Pancreas (tissue), 10 donors: ENCODE data around the gene CDH4. TPM values are rescaled to one million over a fixed set of nuclear protein-coding genes. Genes with fewer than 3 reads are reported as not detected.

ENCODE experiments used
- ATAC-seq, 4 donors: fragments of 200-7000 bp; cut with Tn5 transposase; one replicate each; pipeline versions ENCODE4 v1.8.0 to v1.9.1; 2020; ENCODE audit warnings: mild to moderate bottlenecking in 4 of 4, moderate library complexity in 4 of 4
- DNase-seq, 6 donors: peaks; one replicate each; pipeline ENCODE4 v3.0.0-alpha.2; 2020
- FAIRE-seq: peaks from 2 replicates; lab custom pipeline; 2012; peaks lifted over from hg19 to GRCh38; lab: Jason Lieb, UNC
- H3K27ac ChIP-seq, 4 donors: fragments of 200-600 bp; sonication (generic); 1 replicate in 3 of 4; 2 replicates in 1 of 4; pipeline versions ENCODE4 v1.5.0 to v1.8.0; 2020
- H3K27me3 ChIP-seq, 4 donors: fragments of 200-600 bp; one replicate each; pipeline ENCODE4 v1.8.0; 2021
- H3K36me3 ChIP-seq, 3 donors: fragments of 200-600 bp; sonication (generic) in 1 of 3; one replicate each; pipeline versions ENCODE4 v1.5.0 to v1.8.0; 2020 to 2021
- H3K4me1 ChIP-seq, 3 donors: fragments of 200-600 bp; one replicate each; pipeline ENCODE4 v1.8.0; 2021
- H3K4me3 ChIP-seq, 4 donors: fragments of 200-600 bp; sonication (generic) in 2 of 4; one replicate each; pipeline versions ENCODE4 v1.5.0 to v1.8.0; 2020 to 2021
- H3K9me3 ChIP-seq, 4 donors: fragments of 200-600 bp; one replicate each; pipeline ENCODE4 v1.8.0; 2021
- CTCF ChIP-seq, 4 donors: fragments of 200-600 bp; sonication (generic) in 3 of 4; IDR thresholded peaks; one replicate each; pipeline versions ENCODE4 v1.5.0 to v1.8.0; 2021; ENCODE audit warnings: antibody characterized with exemption in 4 of 4
- WGBS, 2 donors: extraction: QIAGEN DNeasy Blood & Tissue Kit; methylation state at CpG; one replicate each; pipeline ENCODE4 v1.1.7; 2013; 5-methylcytosine and 5-hydroxymethylcytosine counted together
- intact Hi-C, 3 donors: fragments of 100-400 bp; cut with DNase I; formaldehyde crosslinking; loops; one replicate each; pipeline versions ENCODE4 v1.11.1 to v1.14.2; 2022
- polyA plus RNA-seq, 2 donors: library from polyadenylated mRNA; stranded (reverse); fragments of 200-250 nt; gene quantifications; one replicate each; pipeline ENCODE4 v1.2.3, GENCODE V29; 2013
- total RNA-seq, 6 donors: library from RNA; stranded (reverse); fragmentation: NEBNext Ultra II Directional in 4 of 6; extraction: Animal tissue kit (Norgen Biotek cat#: 25700) in 4 of 6; gene quantifications; one replicate each; pipeline versions ENCODE4 v1.2.1 to v1.2.4, GENCODE V29; 2021 to 2023
- donor health status: healthy with polysubstance abuse.
- donor health status: DM: no; HTN: no; CAD: no; lungs with moderate emphysema.
- donor health status: DM: no; HTN: no; CAD: no.
- donor health status: control.
- donor health status: control.
- donor health status: Bipolar disorder and iron deficiency.
- donor health status: DM: yes; HTN: yes; CAD: no.
- donor health status: DM: no; HTN: no; CAD: no.
- donor health status: DM: no; HTN: no; CAD: no.
- donor health status: DM: yes; HTN: yes; CAD: no.

Gene CDH4
- total and polyA plus RNA-seq, 8 donors, result 0.04 to 1.4 (median 0.27) TPM

- Histone ChIP-seq H3K4me3 (no peak overlapping the region), H3K27me3 (no peaks in the 10 kb centered on the region), H3K4me1 (no peaks in the 10 kb centered on the region), H3K9me3 (no peaks in the 10 kb centered on the region), H3K36me3 (no peaks in the 10 kb centered on the region), H3K27ac (no peak overlapping the region)
- no peak for TF ChIP-seq CTCF (IDR thresholded peaks at IDR 0.05)
- 79 to 86% methylated on average over 8 of the region's 8 CpGs for WGBS, 2 donors
- intact Hi-C loops, result no loop called here
- DNase-seq, result no peak
- no peak for FAIRE-seq
- no peak for ATAC-seq
These were observed 51.2 kb downstream of the CDH4 start for GRCh38 chr20:61303217-61303616.

DNA sequence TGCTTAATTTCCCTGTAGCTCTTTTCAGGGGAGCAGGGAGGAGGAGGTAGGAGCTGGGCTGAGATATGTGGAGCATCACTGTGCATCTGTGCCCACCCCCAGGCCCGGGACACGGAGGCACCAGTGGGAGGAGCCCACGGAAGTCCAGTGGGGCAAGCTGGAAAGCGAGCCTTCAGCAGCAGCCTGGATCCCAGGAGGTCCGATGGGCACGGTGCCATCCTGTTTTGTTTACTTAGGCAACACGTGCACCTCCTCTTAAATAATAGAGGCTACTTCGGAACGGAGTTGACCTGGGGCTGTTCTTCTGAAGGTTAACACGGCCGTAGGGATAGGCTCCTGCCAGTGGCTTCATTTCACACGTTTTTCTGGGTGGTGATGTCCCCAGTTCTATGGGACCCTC is 51.6 kb downstream of the CDH4 start:
- no peaks in the 10 kb centered on the region for H3K27me3 ChIP-seq
- intact Hi-C loops, result no loop called here
- H3K36me3 ChIP-seq, result no peaks in the 10 kb centered on the region
- TF ChIP-seq CTCF (IDR thresholded peaks at IDR 0.05), result no peak
- FAIRE-seq (no peak), DNase-seq (peak in 2 of 6 donors; percentile 20 to 44), ATAC-seq (peak in 1 of 4 donors; percentile 30)
- H3K4me3 ChIP-seq, result no peak overlapping the region
- no peaks in the 10 kb centered on the region for H3K4me1 ChIP-seq
- 28 to 33% methylated on average over 12 of the region's 12 CpGs for WGBS, 2 donors
- H3K9me3 ChIP-seq, result no peaks in the 10 kb centered on the region
- H3K27ac ChIP-seq, result no peak overlapping the region

DNA sequence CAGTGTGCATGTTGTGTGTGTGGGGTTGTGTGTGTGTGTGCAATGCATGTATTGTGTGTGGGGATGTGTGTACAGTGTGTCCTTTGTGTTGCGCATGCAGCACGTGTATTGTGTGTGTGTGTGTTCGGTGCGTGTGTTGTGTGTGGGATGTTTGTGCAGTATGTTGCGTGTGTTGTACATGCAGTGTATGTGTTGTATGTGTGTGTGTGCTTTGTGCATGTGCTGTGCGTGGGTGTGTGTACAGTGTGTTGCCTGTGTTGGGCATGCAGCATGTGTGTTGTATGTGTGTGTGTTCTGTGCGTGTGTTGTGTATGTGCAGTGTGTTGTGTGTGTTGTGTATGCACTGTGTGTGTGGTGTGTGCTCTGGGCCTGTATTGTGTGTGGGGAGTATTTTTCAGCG is 52.7 kb downstream of the CDH4 start:
- H3K9me3 ChIP-seq, result no peaks in the 10 kb centered on the region
- H3K4me1 ChIP-seq, result no peaks in the 10 kb centered on the region
- 81 to 82% methylated on average over 8 of the region's 8 CpGs for WGBS, 2 donors
- DNase-seq, result no peak
- no peak for FAIRE-seq
- no peak for TF ChIP-seq CTCF (IDR thresholded peaks at IDR 0.05)
- no peaks in the 10 kb centered on the region for H3K27me3 ChIP-seq
- no peak overlapping the region for H3K27ac ChIP-seq
- H3K36me3 ChIP-seq, result no peaks in the 10 kb centered on the region
- ATAC-seq, result no peak
- no peak overlapping the region for H3K4me3 ChIP-seq
- intact Hi-C loops, result no loop called here

DNA sequence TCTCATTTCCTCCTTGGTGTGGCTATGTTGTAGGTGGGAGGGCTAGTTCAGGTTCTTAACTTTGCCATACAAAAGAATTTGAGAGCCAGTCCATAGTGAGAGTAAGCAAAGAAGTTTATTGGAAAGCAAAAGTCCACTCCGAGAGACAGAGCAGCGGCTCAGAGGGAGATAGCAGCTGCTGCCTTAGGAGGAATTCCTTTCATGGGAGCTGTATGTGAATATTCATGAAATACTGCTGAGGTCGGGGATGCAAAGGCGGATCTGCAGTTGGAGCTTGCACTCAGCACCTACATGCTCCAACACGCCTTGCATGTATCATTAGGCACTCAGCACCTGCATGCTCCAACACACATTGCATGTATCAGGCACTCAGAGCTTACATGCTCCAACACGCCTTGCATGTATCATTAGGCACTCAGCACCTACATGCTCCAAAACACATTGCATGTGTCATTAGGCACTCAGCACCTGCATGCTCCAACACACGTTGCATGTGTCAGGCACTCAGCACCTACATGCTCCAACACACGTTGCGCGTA is 54.9 kb downstream of the CDH4 start:
- no peaks in the 10 kb centered on the region for H3K36me3 ChIP-seq
- no peaks in the 10 kb centered on the region for H3K4me1 ChIP-seq
- DNase-seq (no peak), ATAC-seq (no peak), FAIRE-seq (no peak)
- no peak overlapping the region for H3K27ac ChIP-seq
- no peaks in the 10 kb centered on the region for H3K27me3 ChIP-seq
- no peak overlapping the region for H3K4me3 ChIP-seq
- no peaks in the 10 kb centered on the region for H3K9me3 ChIP-seq
- no peak for TF ChIP-seq CTCF (IDR thresholded peaks at IDR 0.05)
- intact Hi-C loops, result no loop called here
- 63 to 80% methylated on average over 10 of the region's 10 CpGs for WGBS, 2 donors

DNA sequence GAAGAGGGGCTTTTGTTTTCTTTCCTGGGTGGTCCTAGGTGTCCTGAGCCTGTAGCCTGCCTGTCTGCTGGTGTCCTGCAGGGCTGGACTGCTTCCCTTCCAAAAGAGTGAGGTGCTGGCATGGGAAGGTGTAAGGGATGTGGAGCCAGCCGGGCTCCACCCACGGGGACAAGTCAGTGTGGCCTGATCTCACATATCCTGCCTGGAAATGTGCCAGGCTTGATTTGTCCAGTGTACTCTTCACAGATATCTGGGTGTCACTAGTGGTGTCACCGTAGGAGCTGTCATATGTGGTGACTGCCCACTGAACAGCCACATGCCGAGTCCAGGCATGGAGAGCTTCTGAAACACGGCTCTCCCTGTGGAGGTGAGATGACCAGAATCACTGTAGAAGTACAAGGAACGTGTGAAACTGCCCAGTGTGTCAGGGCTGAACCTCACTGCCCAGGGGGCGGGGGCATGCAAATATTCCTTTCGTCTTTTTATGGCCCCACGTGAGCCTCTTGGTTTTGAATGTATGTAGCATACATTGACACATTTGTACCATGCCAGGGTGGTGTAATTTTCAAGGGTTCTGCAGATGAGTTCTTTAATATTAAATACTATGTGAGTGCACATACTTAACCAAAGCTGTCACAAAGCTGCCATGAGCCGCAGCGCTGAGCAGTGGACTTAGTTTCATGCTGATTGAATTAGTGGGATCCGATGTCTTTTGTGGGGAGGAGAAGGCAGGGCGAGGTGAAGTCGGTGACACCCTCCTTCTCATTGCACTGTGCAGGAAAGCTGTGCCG is 55.8 kb downstream of the CDH4 start:
- Histone ChIP-seq H3K27me3 (no peaks in the 10 kb centered on the region), H3K4me1 (no peaks in the 10 kb centered on the region), H3K27ac (no peak overlapping the region), H3K9me3 (no peaks in the 10 kb centered on the region), H3K36me3 (no peaks in the 10 kb centered on the region), H3K4me3 (no peak overlapping the region)
- ATAC-seq (no peak), FAIRE-seq (no peak), DNase-seq (no peak)
- intact Hi-C loops, result no loop called here
- TF ChIP-seq CTCF (IDR thresholded peaks at IDR 0.05), result no peak
- WGBS, 2 donors, result 28 to 35% methylated on average over 15 of the region's 15 CpGs
